Lower leg skin (tissue), 3 donors: ENCODE data around the gene RAP1A.

Experiments
- POLR2A ChIP-seq, 2 donors: fragments of 450-650 bp; IDR thresholded peaks; one replicate each; pipeline ENCODE4 v1.6.1; 2016 to 2017; ENCODE audit warnings: antibody characterized with exemption in 2 of 2, mild to moderate bottlenecking in 1 of 2, moderate library complexity in 1 of 2
- TF ChIP-seq, protein P1 (sequence below), 3 donors: fragments of 450-650 bp; IDR thresholded peaks; one replicate each; pipeline ENCODE4 v1.5.1; 2016; ENCODE audit warnings: antibody characterized with exemption in 3 of 3, mild to moderate bottlenecking in 3 of 3, moderate library complexity in 2 of 3

DNA sequence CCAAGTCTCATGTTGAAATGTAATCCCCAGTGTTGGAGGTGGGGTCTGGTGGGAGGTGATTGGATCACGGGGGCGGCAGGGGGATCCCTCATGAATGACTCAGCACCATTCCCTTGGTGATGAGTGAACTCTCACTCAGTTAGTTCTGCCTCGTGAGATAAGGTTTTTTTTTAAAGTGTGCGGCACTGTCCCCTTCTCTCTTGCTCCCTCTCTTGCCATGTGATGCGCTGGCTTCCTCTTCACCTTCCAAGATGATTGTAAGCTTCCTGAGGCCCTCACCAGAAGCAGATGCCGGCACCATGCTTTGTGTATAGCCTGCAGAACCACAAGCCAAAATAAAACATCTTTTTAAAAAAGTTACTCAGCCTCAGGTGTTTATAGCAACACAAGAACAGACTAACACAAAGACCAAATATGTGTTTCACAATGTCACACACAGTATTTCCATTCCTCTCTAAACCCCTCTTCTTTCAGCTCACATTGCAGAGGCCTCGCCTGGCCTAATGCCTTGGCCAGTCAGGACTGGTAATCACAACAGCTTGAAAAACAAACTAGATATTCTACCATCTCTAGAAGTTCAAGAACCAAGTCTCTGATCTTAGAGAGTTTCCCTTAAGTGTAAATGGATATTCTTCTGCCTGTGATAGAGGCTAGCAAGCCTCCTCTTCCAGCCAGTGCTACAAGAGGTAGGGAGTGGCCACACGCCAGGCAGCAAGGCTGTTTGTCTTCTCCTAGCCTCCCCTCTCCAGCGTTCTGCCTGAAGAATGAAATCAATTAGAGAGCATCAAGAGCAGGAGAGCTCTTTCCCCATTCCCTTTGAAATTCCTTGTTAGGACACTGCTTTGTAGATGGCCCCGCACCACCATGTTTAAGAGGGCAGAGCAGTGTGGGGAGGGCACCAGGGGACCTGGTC, 19.6 kb upstream of the RAP1A start:
- TF ChIP-seq, protein P1, sequence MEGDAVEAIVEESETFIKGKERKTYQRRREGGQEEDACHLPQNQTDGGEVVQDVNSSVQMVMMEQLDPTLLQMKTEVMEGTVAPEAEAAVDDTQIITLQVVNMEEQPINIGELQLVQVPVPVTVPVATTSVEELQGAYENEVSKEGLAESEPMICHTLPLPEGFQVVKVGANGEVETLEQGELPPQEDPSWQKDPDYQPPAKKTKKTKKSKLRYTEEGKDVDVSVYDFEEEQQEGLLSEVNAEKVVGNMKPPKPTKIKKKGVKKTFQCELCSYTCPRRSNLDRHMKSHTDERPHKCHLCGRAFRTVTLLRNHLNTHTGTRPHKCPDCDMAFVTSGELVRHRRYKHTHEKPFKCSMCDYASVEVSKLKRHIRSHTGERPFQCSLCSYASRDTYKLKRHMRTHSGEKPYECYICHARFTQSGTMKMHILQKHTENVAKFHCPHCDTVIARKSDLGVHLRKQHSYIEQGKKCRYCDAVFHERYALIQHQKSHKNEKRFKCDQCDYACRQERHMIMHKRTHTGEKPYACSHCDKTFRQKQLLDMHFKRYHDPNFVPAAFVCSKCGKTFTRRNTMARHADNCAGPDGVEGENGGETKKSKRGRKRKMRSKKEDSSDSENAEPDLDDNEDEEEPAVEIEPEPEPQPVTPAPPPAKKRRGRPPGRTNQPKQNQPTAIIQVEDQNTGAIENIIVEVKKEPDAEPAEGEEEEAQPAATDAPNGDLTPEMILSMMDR (IDR thresholded peaks at IDR 0.05), result no peak
- TF ChIP-seq POLR2A (IDR thresholded peaks at IDR 0.05), result no peak
